ENCODE data around the gene B4GALT4.

B4GALT4 gene

DNA sequence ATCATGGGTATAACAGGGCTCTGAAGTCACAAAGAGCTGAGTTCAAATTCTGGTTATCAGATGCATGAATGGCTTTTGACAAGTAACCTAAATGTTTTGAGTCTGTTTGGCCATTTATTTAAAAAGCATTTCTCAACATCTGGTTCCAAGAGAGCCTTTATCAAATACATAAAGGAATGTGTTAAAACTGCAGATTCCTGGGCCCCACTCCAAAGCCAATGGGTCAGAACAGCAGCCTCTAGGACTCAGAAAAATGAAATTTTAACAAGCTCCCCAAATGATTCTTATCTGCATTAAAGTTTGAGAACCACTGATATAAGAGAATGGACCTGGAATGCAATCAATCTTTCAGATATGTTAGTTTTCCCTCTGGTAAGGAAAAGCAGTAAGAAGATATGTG lies 3.4 kb downstream of the B4GALT4 start:
- DNase-seq (ENCODE audit: low read depth): no peak

DNA sequence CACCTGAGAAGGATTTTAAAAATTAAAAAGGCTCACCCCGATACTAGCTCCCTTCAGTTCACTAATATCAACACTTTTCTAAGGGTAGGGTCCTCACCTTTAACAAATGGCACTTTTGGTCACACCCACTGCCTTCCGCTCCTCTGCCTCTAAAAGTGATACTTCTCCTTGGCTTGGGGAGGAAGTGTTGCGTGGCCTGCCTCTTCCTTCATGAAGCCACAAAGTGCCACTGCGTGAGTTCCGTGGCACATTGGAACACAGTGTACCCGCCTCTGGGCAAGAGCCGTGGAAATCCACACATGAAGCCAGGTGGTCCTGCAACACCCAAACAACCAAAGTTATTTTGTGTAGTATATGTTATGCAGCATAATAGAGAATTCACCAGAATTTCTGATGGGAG lies 3.9 kb downstream of the B4GALT4 start:
- DNase-seq (ENCODE audit: low read depth): no peak

DNA sequence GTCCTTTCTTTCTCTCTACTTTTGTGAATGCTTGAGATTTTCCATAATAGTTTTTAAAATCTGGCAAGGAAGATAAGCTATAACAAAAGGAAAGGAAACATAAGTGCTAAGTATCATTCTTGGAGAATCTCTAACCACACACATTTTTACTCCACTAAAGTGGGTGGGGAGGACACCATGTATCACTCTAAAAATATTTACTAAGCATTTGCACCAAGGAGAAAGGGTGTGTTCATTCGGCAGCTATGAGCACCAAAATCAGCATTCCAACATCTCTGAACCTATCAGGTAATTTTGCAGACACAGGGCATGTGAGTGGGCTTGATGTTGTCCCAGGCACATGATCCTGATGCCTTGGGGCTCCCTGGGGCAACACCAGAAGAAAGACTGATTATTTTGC lies 5.5 kb downstream of the B4GALT4 start:
- DNase-seq (ENCODE audit: low read depth): peak; percentile 28

DNA sequence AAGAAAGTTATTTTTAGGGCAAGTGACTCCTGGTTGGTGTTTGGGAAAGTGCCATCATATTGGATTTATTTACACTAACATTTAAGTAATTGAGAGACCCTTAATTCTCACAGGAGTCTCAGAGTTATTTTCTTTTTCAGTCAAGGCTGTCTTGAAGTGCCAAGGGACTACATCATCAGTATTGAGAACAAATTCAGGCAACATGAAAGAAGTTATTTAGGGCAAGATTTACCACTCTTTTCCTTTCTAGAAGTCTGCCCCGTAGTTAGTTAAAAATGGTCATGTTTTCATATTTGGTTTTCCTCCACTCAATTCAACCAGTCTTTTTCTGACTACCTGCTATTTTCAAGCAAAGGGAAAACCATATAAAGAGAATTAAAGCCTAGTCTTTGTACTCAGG lies 6.1 kb downstream of the B4GALT4 start:
- DNase-seq (ENCODE audit: low read depth): no peak

DNA sequence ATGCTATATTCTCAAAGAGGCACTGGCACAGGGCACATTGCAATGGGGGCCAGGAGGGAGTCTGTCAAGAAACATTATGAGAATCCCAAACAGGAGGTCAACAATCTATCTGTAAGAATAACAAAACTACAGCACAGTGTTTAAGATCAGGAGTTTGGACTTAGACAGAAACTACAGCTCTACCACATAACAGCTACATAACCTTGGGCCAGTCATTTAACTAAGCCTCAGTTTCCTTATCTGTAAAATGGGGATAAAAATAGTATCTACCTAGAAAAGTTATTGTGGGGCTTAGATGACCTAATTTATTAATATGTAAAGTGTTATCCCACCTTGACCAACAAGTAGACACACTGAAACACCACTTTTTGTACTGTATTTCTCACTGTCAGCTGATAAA lies 9.9 kb downstream of the B4GALT4 start:
- no peak for DNase-seq (ENCODE audit: low read depth)

DNA sequence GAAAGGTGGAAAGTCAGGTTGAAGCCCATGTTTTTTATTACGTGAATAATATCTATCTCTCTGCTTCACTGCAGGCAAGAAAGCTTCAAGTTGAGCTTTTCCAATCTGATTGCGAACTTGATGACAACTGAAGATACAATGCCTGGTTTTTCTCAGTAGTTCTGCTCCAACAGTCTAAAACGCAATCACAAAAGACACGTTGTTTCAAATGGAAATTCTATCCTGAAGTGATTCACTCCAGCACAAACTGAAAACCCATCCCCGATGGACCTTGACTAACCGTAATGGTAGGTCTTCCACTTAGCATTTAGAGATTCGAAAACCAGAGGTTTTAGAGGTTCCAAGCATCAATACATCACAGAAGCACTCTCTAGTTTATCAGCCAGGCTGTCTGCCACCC lies 10.6 kb downstream of the B4GALT4 start:
- DNase-seq (ENCODE audit: low read depth): no peak

DNA sequence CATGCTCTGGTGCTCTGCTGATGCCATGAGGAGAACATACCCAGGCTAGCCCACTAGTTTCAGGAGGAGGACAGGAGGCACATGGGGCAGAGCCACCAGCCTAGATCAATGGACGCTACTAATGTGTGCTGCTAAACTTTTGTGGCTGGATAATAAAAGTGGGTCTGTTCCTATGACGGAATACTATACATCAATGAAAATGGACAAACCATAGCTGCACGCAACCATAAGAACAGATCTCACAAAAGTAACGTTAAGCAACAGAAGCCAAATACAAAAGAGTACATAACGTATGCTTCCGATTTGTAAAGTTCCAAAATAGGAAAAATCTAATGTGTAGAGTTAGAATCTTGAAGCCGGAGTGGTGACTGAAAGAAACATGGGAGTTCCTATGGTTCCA lies 11.5 kb downstream of the B4GALT4 start:
- DNase-seq (ENCODE audit: low read depth): no peak

DNA sequence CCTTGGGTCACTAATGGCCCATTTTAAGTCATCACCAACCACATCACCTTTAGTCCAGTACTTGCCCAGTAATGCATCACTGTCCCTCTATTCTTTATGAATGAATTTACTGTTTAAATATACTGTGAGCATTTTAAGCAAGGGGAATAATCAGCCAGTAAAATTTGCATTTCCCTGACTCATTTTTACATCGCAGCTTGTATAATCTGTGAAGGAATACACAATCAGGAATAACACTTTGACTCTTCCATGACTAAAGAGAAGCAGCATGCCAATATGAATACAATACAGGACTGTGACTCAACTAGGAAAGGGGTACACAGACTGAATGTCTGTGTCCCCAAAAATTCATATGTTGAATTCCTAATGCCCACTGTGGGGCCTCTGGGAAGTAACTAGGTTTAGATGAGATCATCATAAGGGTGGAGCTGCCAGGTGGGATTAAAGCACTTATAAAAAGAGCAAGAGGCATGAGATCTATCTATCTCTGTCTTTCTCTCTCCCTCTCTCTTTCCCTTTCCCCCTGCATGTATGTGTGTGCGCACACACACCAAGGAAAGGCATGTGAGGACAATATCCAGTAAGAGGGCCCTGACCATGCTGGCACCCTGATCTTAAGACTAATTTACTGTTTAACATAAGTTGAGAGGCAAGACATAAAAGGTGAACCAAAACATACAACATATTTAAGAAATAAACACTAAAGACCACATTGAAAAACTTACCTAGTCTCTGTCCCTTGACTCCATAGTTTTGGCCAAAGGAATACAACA lies 12.1 kb downstream of the B4GALT4 start:
- no peak for DNase-seq (ENCODE audit: low read depth)

DNA sequence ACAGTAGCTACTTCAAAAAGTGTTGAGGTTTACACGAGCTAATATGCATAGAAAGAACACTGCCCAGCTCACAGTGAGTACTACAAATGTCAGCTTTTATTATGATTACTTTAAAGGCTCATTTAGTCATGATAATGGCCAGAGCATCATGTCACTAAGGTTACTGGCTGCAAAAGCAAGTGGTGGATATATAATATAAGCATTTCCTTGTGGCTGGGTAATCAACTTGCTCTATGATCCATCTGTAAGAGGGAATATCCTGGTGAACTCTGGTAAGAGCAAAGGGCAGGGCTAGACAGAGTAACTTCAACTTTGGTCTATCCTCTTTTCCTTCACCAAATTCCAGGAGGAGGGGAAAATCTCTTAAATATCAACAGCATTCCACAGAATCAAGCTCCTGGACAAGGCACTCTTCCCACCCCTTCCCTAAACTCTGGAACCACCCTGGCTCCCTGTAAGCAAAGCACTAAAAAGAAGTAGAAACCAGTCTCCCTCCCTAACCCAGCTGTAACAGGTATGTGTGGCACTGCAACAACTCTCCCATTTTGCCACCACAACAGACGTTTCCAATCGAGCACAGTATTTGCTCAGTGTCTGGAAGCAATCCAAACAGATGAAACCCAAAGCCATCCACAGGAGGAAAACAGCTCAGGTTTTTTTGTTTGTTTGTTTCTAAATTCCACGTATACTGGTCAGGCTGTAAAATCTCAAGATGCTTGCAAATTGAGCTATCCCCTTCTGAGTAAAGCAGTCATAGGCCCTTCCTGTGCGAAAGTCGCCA lies 13.4 kb downstream of the B4GALT4 start:
- no peak for DNase-seq (ENCODE audit: low read depth)

DNA sequence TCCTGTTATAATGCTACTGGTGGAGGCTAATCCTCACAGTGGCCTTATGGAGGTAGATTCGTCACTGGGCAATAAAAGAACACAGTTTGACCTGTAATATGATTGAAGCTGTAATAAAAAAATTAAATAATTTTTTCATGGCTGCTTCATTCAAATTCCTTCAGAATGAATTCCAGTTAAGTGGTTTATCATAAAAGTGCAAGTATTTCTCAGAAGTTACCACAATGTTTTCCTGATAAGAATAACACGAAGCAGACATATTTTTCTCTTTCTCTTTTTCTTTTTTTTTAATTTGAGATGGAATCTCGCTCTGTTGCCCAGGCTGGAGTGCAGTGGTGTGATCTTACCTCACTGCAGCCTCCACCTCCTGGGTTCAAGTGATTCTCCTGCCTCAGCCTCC lies 15.6 kb downstream of the B4GALT4 start:
- DNase-seq (ENCODE audit: low read depth): no peak

DNA sequence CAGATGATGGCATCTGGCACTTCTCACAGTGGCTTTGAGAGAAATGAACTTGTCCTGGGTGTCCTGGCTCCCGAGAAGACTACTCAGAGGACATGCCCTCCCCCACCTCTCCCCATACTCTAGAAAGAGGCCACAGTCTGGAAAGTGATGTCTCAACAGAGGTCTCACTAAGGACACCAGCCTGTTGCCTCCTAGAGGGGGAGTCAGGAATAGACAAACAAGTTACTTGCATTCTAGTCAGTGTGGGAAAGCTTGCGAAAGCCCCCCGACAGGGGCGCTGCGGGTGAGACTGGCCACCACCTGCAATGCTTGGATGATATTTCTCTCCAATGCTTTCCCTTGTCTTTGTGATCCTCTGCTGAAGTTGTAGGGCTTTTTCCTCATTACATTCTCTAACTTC lies 17.2 kb downstream of the B4GALT4 start:
- DNase-seq (ENCODE audit: low read depth): no peak

DNA sequence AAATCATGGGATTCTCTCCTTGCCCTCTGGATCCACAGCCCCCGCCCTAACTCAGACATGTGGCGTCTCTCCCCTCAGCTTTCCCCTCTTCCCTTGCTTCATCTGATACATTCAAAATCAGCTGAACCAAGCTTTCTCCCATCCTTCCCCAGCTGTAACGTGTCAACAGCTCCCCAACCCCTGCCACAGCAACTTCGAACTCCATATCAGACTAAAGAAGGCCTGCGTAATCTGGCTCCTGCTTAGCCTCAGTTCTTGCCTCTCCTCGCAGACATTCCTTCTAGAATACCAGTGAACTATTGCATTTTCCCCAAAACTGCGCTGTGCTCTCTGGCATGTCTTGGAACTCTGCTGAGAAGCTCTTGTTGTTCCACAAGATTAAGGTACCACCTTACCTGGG lies 18.3 kb downstream of the B4GALT4 start:
- no peak for DNase-seq (ENCODE audit: low read depth)

DNA sequence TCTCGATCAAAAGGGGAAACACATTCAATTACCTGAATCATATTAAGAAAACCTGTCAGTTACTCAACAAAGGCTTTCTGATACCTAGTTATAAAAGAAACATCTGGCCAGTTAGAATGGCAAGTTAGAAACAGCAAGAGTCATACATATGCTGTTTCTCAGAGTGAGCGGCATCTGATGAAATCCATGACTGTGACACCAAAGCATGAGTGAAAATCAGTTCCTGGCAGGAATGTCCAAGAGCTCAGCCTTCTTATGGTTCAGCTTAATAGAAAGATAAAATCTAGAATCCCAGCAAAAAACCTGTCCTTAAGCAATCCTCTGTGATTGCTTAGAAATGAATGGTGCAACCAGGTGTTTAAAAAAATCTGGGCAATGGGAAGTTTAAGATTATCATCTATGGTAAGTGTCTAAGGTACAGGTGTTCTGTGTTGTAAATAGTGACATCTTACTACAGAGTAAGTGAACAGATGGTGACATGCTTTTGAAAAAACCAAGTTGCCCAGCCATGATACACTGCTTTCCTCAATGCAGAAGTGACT lies 18.8 kb downstream of the B4GALT4 start:
- peak; percentile 39 for DNase-seq (ENCODE audit: low read depth)

DNA sequence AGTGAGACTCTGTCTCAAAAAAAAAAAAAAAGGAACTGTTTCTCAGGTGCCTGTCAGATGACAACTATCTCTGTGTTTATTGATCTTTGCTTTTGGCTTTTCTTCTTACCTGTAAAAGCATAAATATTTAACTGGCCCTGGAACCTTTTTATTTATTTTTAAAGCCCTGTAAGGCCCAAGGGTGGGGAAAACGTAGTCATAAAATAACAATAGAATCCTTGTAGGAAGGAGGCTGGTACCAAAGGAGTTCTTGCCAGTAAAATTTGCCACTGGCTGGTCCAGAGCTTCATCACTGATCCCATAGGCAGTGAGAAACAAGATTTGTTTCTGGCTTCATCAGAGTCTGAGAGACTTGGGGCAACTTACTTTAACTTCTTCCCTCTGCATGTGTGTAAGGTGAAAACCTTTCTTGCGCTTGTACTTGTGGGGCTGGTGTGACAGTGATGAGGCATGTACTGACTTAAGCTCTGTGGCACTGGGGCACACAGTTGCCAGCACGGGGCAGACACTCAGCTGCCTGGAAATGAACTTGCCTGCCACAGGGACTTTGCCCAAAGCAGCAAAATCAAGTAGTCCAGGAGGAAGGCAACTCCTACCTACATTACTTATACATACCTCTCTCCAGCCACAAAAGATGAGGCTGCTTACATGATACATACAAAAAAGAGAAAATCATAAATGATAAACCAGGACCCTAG lies 19.6 kb downstream of the B4GALT4 start:
- no peak for DNase-seq (ENCODE audit: low read depth)

DNA sequence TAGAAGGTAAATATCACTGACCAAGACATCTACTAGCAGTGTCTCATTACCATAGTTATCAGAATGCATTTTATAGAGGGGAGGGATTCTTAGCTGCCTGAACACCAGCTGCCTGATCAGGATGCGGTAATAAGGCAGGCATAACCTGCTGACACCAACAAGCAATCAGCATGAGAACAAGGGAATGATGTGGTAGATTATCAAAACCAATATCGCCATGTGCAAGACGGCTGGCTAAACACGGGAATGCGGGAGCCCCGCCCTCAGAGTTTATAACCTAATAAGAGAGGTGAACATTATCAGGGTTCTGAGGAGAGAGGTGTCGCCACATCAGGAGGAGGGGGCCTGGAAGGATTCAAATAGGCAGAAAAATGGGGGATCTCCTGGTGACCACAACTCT lies 20.5 kb downstream of the B4GALT4 start:
- DNase-seq (ENCODE audit: low read depth): no peak

DNA sequence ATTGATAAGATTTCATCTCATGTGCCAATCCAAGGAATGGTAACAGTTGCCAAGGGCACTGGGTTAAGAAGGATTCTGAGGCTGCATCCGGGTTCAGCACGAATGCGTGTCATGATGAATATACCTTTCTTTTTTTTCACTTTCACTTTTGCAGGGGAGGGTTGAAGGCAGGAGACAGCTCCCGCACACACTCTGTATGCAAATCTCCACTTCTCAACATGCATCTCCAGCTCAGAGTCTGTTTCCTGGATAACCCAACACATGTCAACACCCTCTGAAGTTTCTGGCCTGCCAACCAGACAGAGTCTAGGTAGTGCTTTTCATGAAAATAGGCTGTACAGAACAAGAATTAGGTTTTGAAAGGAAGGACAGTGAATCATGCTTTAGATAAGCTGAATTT lies 21.6 kb downstream of the B4GALT4 start:
- no peak for DNase-seq (ENCODE audit: low read depth)

DNA sequence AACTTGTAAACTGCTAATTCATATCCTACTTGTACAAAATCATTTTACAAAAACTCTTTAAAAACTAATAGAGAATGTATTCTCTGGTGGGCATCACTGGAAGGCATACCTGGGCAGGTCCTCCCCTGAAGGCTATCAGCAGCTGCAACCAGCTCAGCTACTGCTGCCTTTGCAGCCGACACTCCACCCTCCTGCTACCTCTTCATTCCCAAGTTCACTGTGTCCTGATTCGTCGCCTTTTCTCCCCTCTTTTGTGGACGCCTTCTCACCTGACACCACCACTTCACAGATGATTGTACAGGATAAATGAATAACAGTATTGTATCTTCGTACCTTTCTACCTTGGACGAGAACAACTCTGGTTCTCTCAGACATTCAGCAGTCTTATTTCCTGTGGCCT lies 28.9 kb downstream of the B4GALT4 start:
- no peak for DNase-seq (ENCODE audit: low read depth)

DNA sequence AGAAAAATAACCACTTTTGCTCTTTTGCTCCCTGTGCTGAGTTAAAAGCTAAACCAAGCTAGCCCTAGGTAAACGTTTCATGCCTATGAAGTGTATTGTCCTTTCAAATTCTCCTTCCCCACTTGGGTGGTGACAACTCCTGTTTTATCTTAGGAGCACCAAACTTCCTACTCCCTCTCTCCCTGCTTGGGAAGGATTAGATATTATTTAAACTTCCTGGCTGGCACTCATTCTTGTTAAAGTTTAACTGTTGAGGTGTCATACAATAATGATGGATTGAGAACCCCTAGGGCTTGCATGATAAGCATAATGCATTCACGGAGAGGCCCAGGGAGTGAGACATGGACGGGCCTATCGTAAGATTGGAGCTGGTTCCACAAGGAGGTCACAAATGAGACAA lies 29.5 kb downstream of the B4GALT4 start:
- no peak for DNase-seq (ENCODE audit: low read depth)

DNA sequence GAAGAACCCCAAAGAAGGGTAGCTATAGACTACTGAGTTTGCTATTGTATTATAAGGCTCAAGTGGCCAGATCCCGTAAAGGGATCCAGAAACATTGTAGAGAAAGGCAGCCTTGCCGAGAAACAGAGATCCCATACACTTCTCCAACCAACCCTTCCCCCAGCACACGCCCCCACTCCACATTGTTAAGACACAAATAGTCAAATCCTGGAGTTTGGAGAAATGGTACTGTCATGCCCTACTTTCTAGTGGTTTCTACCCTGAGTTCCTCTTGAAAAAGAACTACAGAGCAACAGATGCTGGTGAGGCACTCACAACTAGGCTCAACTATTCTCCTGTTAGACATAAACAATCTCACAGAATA lies 33.2 kb downstream of the B4GALT4 start:
- no peak for DNase-seq (ENCODE audit: low read depth)

DNA sequence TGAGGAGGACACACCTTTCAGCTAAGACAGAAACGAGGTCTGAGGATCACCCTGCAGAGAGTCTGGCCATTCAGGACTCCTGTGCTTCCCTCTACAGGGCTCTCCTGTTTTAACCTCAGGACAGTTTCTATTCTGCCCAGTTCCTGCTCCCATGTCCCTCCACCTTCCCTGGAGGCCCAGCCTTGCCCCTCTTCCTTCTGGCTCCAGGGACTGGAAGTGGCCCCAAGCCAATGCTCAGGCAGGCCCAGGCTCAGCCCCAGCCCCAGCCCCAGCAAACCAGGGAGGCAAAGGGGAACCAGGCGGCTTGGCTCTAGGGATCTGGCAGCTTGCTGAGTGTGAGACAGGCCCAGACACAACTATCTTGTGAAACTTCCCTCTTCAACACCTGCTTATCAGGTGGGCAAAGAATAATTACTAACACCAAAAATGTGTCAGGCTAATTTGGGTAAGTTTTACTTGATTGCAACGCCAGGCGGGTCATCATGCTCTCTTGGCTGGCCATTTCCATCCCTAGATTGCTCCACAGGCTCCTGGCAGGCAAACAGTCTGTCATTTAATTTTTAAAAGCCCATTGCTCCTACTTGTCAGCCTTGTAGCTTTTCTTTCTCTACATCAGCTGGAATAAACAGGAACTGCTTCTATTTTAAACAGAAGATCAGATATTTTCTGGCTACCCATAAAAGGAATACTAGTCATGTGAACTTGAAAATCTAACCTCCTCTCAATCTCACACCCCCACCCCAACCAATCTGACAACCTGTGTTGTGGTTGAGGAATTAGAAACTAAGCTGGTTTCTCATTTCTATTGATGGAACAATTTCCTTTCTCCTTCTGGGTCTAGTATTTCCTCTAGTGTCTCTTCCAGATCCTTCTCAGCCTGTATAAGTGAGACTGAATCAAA lies 33.8 kb downstream of the B4GALT4 start:
- no peak for DNase-seq (ENCODE audit: low read depth)

DNA sequence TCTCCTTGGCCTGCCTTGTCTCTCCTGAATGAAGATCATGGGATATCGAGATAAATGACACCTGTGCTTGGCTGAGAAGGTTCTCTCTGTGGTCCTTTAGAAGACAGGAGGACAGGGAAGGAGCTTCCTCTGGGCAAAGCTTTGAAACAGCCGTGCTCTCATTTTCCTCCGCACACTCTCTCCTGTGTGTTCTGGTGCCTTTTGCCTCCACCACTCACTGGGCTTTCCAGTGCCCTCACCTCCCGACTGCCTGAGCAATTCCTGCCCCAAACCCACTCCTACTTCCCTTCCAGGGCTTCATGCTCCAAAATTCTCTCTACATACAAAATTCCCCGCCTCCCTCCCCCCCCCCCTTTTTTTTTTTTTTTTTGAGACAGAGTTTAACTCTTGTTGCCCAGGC lies 35.0 kb downstream of the B4GALT4 start:
- no peak for DNase-seq (ENCODE audit: low read depth)

DNA sequence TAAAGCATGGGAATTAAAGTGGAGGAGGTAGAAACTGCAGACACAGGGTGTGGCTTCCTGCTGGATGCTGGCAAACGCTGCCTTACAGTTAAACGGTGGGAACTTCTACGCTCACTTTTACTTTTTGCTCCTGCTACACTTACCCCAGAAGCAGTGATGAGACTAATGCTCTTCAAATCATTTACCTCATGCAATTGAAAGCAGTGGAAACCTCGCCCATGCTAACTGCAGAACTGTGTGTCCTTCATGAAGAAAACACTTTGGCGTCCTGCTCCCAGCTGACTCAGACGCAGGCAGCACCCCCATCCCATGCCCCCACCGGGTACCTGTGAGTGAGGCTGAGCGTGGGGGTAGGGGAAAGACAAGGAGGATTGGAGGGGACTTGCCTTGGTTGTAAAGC lies 35.5 kb downstream of the B4GALT4 start:
- DNase-seq (ENCODE audit: low read depth): no peak
